OCI-M2 (cell line): ENCODE data around the gene TMEM131.

Experiments
- DNase-seq: peaks from one replicate; lab custom pipeline; 2025; ENCODE audit not compliant: unreplicated experiment; lab: John Stamatoyannopoulos, UW

TMEM131 gene

GRCh38 chr2:97765933-97766332, 229.8 kb downstream of the TMEM131 start:
- DNase-seq = no peak

DNA sequence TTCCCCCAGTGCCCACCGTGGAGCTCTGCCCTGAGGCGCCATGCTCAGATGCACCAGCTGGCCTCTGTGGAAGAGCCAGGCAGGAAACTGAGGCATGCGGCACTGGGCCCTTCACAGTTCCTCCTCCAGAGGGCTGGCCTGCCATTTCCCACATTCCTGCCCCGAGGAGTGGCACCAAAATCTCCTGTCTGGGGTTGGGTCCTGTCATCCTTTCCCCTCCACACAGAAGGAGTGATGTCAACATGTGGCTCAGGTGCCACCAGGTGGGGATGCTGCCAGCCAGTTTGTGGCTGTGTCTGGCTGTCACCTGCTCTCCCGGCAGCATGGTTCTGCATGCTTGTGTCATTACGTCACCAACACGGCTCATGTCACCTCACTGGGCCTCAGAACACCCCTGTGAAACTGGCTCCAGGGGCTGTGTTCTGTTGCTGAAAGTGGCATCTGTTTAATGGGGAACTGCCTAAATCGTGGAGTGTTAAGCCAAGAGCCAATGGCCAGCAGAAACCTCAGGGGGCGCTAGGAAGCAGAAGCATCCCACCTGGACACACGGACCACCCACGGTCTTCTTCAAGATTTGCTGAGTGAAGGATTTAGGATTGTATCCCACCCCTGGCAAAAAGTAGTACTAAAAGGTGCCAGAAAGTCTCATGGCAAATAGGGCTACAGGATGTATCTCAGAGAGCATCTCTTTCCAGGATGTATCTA, 231.0 kb downstream of the TMEM131 start:
- no peak for DNase-seq

GRCh38 chr2:97763176-97763845, 232.4 kb downstream of the TMEM131 start:
- DNase-seq = no peak

GRCh38 chr2:97761192-97761591, 234.6 kb downstream of the TMEM131 start:
- no peak for DNase-seq

GRCh38 chr2:97760480-97761049, 235.2 kb downstream of the TMEM131 start:
- DNase-seq = no peak

GRCh38 chr2:97759727-97760407, 235.9 kb downstream of the TMEM131 start:
- DNase-seq = no peak

GRCh38 chr2:97758131-97758705, 237.5 kb downstream of the TMEM131 start:
- no peak for DNase-seq

DNA sequence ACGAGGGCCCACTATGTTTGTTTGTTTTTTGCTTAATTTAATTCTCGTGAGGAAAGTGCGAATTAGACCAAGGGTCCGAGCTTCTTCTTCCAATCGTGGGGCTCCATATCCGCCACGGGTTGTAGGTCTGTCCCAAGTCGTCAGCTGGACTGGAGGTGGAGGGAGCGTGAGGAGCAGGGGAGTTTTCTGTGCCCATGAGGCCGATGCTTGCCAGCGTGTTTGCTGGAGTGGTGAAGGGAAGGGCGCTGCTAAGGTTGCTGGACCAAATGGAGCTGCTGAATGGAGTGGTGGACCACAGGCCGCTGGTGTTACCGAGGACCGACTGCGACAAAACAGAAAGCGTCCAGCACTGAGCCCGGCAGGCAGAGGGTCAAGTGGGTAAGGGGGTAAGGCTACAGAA, 238.7 kb downstream of the TMEM131 start:
- DNase-seq = no peak

- DNase-seq = no peak
Measured at GRCh38 chr2:97755491-97755890, 240.3 kb downstream of the TMEM131 start.

DNA sequence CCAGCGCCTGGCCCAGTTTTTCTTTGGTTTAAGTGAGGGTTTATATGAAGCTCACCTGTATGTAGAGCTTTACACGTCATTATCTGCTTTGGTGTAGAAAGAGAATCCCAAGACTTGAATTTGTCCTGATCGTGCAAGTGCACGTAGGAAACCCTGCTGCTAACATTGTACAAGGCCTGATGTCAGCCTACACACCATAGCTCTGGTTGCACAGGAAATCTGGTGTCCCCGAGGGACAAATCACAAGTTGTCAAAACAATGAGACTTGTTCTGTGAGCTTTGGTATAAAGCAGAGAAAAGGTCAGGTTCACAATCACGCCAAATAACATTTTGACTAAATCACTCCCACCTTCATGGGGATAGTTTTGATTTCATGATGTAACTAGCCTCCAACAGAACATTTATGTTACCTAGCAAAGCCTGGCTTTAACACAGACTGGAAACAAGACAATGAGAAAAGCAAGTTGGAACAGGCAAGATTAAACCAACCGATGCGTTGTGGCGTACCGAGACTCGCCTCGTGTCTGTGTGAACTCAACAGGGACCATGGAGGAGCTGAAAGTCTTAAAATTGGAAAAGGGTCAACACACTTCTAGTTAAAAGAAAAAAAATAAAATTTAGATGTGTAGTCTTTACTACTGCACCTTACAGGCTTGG, 240.9 kb downstream of the TMEM131 start:
- DNase-seq = no peak

DNA sequence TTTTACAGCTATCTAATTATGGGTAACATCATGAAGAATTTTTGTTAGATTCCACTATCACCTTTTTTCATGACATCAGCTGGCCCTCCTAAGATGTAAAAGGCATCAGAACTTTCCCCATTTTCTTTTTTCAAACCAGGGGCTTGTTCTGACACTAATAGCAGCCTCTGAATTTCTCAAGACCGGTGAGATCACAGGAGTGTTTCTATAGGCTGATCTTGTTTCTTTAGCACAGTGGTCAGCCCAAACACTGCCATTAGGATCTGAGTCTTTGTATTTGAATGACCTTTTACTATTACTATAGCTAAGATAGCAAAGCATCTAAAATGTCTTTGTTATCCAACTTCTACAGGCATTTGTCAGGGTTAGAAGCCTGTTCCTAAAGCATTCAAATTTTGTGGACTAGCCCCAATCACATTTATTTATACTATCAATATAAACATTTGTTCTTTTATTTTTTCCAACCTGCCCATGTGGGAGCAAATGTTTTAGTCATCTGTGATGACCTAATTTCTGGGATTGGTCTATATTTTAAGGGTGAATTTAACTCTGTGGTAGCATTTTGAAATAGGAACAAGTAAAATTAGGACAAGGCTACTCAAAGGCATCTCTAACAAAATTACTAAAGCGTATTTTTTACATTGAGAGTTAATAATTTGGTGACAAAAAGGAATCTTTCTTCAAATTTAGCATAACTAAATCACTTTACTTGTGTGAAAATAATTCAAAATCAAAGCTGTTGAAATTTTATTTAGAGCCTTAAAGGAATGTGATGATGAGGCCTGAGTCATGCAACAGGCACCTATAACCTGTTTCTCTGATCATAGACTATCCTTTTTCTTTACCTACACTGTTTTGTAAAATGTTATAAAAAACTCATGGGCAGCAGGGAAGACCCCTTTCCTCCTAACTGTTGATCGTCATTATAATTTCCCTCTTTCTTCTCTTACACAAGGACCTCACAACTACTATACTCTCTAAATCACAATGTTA, 243.1 kb downstream of the TMEM131 start:
- DNase-seq = no peak

- no peak for DNase-seq
Measured at GRCh38 chr2:97751752-97752151, 244.0 kb downstream of the TMEM131 start.

DNA sequence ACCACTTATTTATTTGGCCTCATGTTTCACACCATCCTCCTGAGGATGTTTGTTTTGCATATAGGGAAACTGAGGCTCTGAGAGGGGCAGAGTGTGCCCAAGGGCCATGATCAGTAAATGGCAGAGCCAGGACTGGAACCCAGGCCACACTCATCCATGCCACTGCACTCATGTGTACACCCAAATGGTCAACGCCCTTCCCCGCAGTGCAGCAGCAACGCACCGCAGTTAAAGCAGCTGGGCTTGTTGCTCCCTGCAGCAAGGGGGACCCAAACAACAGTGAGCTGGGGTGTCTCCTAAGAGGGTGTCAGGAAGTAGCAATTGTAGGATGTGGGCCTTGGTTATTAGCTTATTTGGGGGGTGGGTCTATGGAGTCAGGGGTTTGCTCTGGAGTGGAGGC, 245.7 kb downstream of the TMEM131 start:
- DNase-seq = no peak

DNA sequence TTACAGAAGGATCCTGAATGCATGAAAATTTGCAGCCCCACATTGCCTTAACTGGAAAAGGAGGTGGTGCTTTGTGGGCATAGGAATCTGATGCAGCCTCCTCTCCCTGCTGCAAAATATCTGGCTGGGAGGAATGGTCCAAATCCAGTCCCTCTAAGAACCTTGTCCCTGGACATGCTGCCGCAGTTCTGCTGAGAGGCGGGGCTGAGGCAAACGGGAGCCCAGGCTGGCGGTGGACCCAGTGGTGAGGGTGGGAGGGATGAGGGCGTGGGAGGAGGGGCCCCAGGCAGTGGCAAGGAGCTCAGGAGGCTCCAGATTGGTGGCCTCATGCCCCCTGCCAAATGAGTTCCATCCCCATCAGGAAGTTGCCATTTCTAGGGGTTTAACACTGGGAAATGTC, 246.2 kb downstream of the TMEM131 start:
- no peak for DNase-seq

- DNase-seq = no peak
Measured at GRCh38 chr2:97747716-97748115, 248.0 kb downstream of the TMEM131 start.

- DNase-seq = no peak
Measured at GRCh38 chr2:97747285-97747684, 248.5 kb downstream of the TMEM131 start.

GRCh38 chr2:97745474-97746174, 250.1 kb downstream of the TMEM131 start:
- DNase-seq = no peak

GRCh38 chr2:97743913-97744312, 251.8 kb downstream of the TMEM131 start:
- DNase-seq = no peak

DNA sequence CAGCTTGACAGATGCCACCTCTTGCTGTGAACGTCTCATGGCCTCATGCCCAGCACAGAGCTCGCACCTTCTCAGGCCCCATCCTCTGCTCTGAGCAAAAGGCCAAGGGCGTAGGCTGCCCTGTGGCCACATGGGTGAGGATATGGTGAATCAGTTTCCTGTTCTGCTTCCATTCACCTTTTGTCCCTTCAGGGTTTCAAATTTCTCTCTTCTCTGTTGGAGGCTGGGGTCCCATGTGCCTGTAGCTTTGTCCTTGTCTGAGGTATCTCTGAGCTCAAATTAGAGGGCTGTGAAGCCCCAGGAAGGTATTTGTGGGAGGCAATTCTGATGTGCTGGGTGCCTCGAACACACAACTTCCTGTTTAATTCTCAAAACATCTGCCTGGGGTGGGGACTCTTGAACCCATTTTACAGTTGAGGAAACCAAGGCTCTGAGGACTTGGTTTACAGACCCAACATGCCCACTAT, 253.3 kb downstream of the TMEM131 start:
- DNase-seq = no peak
